Body of pancreas (tissue), 4 donors: ENCODE data around the gene RGS12. TPM values are rescaled to one million over a fixed set of nuclear protein-coding genes. Genes with fewer than 3 reads are reported as not detected.
A peak's percentile ranks its signal among the peaks of the same experiment; 100 is the strongest.

ENCODE experiments used
- ATAC-seq: fragments of 150-250 bp; one replicate; pipeline ENCODE4 v1.9.1; 2016
- DNase-seq, 4 donors: peaks; one replicate each; pipeline ENCODE4 v3.0.0-alpha.2; 2019
- H3K27ac ChIP-seq, 4 donors: fragments of 200-600 bp; sonication (generic); 1 replicate in 3 of 4; 2 replicates in 1 of 4; pipeline versions ENCODE4 v1.5.1 to v1.6.1; 2016 to 2019; ENCODE audit warnings: mild to moderate bottlenecking in 1 of 4, mixed read lengths in 1 of 4, moderate library complexity in 1 of 4
- H3K27me3 ChIP-seq, 2 donors: fragments of 200-600 bp; sonication (generic); one replicate each; pipeline ENCODE4 v1.6.0; 2016; ENCODE audit warnings: mild to moderate bottlenecking in 1 of 2
- H3K36me3 ChIP-seq, 2 donors: fragments of 200-600 bp; sonication (generic); replicated peaks in 1 of 2; 2 replicates each; pipeline ENCODE4 v1.5.1; 2016; ENCODE audit warnings: low read depth in 2 of 2; ENCODE audit not compliant: insufficient read depth in 1 of 2
- H3K4me1 ChIP-seq: fragments of 200-600 bp; sonication (generic); one replicate; pipeline ENCODE4 v1.6.0; 2016
- H3K4me3 ChIP-seq, 2 donors: fragments of 200-600 bp; sonication (generic); 1 replicate in 1 of 2; 2 replicates in 1 of 2; pipeline ENCODE4 v1.5.1; 2016 to 2019
- H3K9me3 ChIP-seq, 3 donors: fragments of 200-600 bp; sonication (generic); 1 replicate in 2 of 3; 2 replicates in 1 of 3; pipeline ENCODE4 v1.5.1; 2016
- POLR2A ChIP-seq, 3 donors: fragments of 450-650 bp; IDR thresholded peaks; one replicate each; pipeline ENCODE4 v1.6.1; 2016; ENCODE audit warnings: antibody characterized with exemption in 3 of 3, mild to moderate bottlenecking in 2 of 3
- WGBS, 2 donors: methylation state at CpG; one replicate each; pipeline ENCODE4 v1.1.5; 2017; 5-methylcytosine and 5-hydroxymethylcytosine counted together
- intact Hi-C: fragments of 100-400 bp; cut with DNase I; formaldehyde crosslinking; loops from one replicate; pipeline ENCODE4 v1.15.1; 2023
- total RNA-seq, 2 donors: library from RNA; depleted of rRNA; stranded (reverse); fragments of >200 nt; gene quantifications; one replicate each; pipeline ENCODE4 v1.1.0, GENCODE V29; 2016
- TF ChIP-seq, protein P1 (sequence below), 7 experiments: fragments of 450-650 bp in 4 of 7; fragments of 200-600 bp in 3 of 7; sonication (generic) in 3 of 7; IDR thresholded peaks; one replicate each; pipeline ENCODE4 v1.5.1; 2016 to 2019; ENCODE audit warnings: antibody characterized with exemption in 7 of 7

The RGS12 gene
- total RNA-seq, 2 donors from 2014 or later, result 9.1 to 12.5 TPM

DNA sequence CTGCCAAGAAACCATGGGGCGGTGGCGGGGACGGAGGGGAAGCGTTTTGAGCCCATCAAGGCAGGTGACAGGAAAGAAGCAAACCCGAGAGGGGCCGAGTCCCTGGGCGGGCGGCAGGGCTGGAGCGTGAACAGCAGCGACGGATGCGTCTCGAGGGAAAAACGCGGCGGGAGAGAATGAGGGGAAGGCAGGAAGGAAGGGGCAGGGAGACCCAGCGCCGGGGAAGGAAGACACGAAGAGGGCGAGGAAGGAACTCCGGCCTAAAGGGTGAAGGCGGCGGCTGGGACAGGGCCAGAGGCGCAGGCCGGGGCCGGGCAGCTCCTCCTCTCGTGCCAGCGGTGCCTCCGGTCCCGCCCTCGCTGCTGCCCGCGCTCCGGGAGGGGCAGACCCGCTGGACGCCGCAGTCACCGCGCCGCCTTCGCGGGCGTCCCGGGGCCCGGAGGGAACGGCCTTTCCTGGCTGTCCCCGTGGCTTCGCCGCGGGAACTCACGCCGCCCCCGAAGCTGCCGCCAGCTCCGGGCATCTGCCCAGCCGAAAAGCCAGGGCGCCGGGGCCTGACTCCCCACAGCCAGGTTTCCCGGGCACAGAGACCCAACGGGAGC, 751 bp upstream of the RGS12 start:
- DNase-seq, result peak; percentile 72 to 77 (median 75)
- H3K4me3 ChIP-seq, result peak overlapping the region; percentile 26 to 79
- ATAC-seq, result peak; percentile 67
- WGBS, 2 donors, result 0 to 1% methylated on average over 21 to 43 of the region's 60 CpGs
- TF ChIP-seq POLR2A (IDR thresholded peaks at IDR 0.05), result no peak
- TF ChIP-seq, protein P1, sequence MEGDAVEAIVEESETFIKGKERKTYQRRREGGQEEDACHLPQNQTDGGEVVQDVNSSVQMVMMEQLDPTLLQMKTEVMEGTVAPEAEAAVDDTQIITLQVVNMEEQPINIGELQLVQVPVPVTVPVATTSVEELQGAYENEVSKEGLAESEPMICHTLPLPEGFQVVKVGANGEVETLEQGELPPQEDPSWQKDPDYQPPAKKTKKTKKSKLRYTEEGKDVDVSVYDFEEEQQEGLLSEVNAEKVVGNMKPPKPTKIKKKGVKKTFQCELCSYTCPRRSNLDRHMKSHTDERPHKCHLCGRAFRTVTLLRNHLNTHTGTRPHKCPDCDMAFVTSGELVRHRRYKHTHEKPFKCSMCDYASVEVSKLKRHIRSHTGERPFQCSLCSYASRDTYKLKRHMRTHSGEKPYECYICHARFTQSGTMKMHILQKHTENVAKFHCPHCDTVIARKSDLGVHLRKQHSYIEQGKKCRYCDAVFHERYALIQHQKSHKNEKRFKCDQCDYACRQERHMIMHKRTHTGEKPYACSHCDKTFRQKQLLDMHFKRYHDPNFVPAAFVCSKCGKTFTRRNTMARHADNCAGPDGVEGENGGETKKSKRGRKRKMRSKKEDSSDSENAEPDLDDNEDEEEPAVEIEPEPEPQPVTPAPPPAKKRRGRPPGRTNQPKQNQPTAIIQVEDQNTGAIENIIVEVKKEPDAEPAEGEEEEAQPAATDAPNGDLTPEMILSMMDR (IDR thresholded peaks at IDR 0.05), result peak in 1 of 7 experiments; percentile 19
- no peaks in the 10 kb centered on the region for H3K9me3 ChIP-seq
- peaks cover 20% of the 10 kb centered on the region for H3K4me1 ChIP-seq
- peak overlapping the region; percentile 75 to 97 (median 86) for H3K27ac ChIP-seq
- intact Hi-C loops, result no loop called here
- no peaks in the 10 kb centered on the region for H3K36me3 ChIP-seq
- H3K27me3 ChIP-seq, result no peaks in the 10 kb centered on the region

DNA sequence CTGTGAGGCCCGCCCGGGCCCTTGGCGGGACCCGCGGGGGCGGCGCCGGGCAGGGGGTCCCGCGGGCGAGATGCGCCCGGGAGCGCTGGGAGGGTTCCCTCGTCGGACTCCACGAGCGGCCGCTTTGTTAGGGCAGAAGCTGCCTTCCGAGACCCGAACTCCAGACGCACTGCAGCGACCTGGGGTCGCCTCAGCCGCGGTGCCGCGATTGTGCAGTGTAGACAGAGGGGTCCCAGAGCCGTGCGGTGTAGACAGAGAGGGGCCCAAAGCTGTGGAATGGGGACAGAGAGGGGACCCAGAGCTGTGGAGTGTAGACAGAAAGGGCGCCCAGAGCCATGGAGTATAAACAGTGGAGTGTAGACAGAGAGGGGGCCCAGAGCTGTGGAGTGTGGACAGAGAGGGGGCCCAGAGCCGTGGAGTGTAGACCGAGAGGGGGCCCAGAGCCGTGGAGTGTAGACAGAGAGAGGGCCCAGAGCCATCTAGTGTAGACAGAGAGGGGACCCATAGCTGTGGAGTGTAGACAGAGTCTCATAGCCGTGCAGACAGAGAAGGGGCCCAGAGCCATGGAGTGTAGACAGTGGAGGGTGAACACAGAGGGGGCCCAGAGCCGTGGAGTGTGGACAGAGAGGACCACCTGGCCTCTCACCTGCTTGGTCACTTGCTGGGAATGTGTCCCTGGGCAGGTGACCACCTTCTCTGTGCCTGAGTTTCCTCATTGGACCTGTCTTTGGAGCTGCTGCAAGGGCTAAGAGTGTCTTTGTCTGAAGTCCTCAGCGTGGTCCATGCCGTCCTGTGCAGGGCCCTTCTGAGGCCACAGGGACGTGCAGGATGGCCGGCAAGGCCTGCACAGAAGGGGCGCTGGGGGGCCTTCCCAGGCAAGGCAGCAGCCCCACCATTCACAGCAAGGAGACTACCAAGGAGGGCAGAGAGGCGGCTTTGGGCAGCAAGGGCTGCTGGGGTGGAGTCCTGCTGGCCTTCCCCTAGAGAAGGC, 875 bp downstream of the RGS12 start:
- no peak for ATAC-seq
- intact Hi-C loops, result no loop called here
- H3K27ac ChIP-seq, result peak overlapping the region in 3 of 4 donors; percentile 63 to 64 (median 64)
- H3K9me3 ChIP-seq, result no peaks in the 10 kb centered on the region
- no peak overlapping the region for H3K4me3 ChIP-seq
- TF ChIP-seq POLR2A (IDR thresholded peaks at IDR 0.05), result no peak
- TF ChIP-seq, protein P1 (IDR thresholded peaks at IDR 0.05), result no peak
- H3K4me1 ChIP-seq, result peaks cover 20% of the 10 kb centered on the region
- H3K27me3 ChIP-seq, result no peaks in the 10 kb centered on the region
- no peaks in the 10 kb centered on the region for H3K36me3 ChIP-seq
- 28 to 41% methylated on average over 20 to 39 of the region's 42 CpGs for WGBS, 2 donors
- DNase-seq, result no peak

DNA sequence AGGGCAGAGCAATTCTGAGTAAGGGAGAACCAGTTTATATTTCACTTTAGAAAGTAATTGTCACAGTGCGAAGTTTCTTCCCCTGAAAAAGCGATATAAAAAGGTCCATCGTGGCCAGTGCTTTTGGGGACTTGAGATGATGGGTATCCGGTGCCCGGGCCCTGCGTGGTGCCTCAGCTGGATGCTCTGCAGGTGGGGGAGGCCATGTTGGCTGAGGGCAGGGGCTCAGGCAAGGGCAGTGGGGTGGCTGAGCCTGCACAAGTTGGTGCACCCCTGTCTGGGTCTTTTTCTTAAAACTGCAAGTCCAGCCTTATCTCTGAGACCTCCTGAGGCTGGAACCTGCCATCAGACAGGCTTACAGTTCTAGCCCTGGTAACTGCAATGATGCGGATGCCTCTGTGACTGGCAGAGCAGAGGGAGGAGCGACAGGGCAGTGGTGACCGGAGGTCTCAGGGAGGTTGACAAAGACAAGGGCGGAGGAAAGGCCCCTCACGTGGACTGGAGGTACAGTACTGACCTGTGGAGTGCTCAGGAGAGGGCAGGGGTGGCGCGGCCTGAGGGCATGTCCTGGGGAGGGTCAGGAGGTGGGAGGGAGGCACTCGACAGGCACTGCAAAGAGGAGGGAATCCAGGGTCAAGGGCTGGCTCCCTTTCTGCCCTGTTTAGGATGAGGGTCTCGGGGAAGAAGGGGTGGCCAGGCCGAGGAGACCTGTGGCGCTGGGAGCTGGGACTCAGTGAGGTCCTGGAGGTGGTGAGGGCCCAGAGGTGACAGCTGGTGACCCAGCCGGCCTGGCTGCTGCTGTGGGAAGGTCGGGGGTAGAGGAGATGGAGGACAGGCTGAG, 1.8 kb downstream of the RGS12 start:
- Histone ChIP-seq H3K4me3 (no peak overlapping the region), H3K27me3 (no peaks in the 10 kb centered on the region), H3K9me3 (no peaks in the 10 kb centered on the region), H3K27ac (peak overlapping the region in 1 of 4 donors; percentile 64), H3K4me1 (peaks cover 20% of the 10 kb centered on the region), H3K36me3 (no peaks in the 10 kb centered on the region)
- ATAC-seq (no peak), DNase-seq (no peak)
- intact Hi-C loops, result no loop called here
- TF ChIP-seq POLR2A (IDR thresholded peaks at IDR 0.05), result no peak
- TF ChIP-seq, protein P1 (IDR thresholded peaks at IDR 0.05), result no peak
- 90 to 94% methylated on average over 19 of the region's 19 CpGs for WGBS, 2 donors

DNA sequence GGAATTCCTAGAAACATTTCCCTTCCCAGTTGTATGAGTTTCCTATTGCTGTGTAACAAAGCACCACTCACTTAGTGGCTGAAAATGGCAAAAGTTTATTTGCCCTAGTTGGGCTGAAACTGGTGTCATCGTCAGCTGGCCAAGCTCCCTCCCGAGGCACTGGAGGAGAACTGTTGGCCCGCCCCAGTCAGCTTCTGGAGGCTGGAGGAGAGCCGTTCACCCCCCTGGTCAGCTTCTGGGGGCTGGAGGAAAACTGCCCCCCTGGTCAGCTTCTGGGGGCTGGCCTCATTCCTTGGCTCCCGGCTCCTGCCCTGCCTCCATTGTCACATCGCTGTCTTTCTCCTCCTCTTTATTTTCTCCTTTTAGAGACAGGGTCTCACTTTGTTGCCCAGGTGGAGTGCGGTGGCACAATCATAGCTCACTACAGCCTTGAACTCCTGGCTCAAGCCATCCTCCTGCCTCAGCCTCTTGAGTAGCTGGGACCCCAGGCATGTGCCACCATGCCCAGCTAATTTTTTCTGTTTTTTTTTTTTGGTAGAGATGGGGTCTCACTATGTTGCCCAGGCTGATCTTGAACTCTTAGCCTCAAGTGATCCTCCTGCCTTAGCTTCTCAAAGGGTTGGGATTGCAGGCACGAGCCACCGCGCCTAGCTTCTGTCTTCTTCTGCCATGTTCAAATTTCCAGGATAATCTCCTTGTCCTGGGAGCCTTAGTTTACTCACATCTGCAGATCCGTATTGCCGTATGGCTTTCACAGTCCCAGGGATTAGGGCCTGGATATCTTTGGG, 3.2 kb downstream of the RGS12 start:
- H3K27ac ChIP-seq, result no peak overlapping the region
- intact Hi-C loops, result no loop called here
- H3K36me3 ChIP-seq, result no peaks in the 10 kb centered on the region
- DNase-seq, result peak in 1 of 4 donors; percentile 3
- TF ChIP-seq, protein P1 (IDR thresholded peaks at IDR 0.05), result no peak
- no peak for TF ChIP-seq POLR2A (IDR thresholded peaks at IDR 0.05)
- H3K27me3 ChIP-seq, result no peaks in the 10 kb centered on the region
- no peak for ATAC-seq
- H3K9me3 ChIP-seq, result no peaks in the 10 kb centered on the region
- peaks cover 17% of the 10 kb centered on the region for H3K4me1 ChIP-seq
- H3K4me3 ChIP-seq, result no peak overlapping the region
- 92 to 96% methylated on average over 12 of the region's 12 CpGs for WGBS, 2 donors
